ENCODE data around the gene CDK7.
A peak's percentile ranks its signal among the peaks of the same experiment; 100 is the strongest.

The CDK7 gene

GRCh38 chr5:69217548-69218526 is 16.8 kb upstream of the CDK7 start (continued):
- TF ChIP-seq ZNF280C (tag by site-specific recombination; IDR thresholded peaks at IDR 0.05): no peak
- TF ChIP-seq ZNF677 (tag by site-specific recombination; IDR thresholded peaks at IDR 0.05): no peak
- TF ChIP-seq ZNF654 (tag by site-specific recombination; IDR thresholded peaks at IDR 0.05; ENCODE audit: low read depth): no peak
- TF ChIP-seq ZNF529 (tag by site-specific recombination; IDR thresholded peaks at IDR 0.05; ENCODE audit: insufficient replicate concordance): no peak
- peak; percentile 84 for TF ChIP-seq SCRT2 (tag by site-specific recombination; IDR thresholded peaks at IDR 0.05)
- peak; percentile 21; the same call in 1 of the 2 replicates for TF ChIP-seq ZNF660 (tag by site-specific recombination; IDR thresholded peaks at IDR 0.05)
- TF ChIP-seq ZBTB48 (tag by site-specific recombination; IDR thresholded peaks at IDR 0.05): peak; percentile 93
- no peak for TF ChIP-seq ZNF488 (tag by site-specific recombination; IDR thresholded peaks at IDR 0.05)
- TF ChIP-seq ZNF155 (tag by site-specific recombination; IDR thresholded peaks at IDR 0.05): no peak
- no peak for TF ChIP-seq ZSCAN18 (tag by site-specific recombination; IDR thresholded peaks at IDR 0.05)
- no peak for TF ChIP-seq ZNF514 (tag by site-specific recombination; IDR thresholded peaks at IDR 0.05)
- TF ChIP-seq ZNF311 (tag by site-specific recombination; IDR thresholded peaks at IDR 0.05; ENCODE audit: borderline replicate concordance): no peak
- no peak for TF ChIP-seq ZNF148 (tag by site-specific recombination; IDR thresholded peaks at IDR 0.05; ENCODE audit: borderline replicate concordance)
- peak; percentile 70 for TF ChIP-seq ZBTB11 (tag by site-specific recombination; conservative IDR thresholded peaks at IDR 0.05; ENCODE audit: low read depth)
- TF ChIP-seq ZNF398 (tag by site-specific recombination; IDR thresholded peaks at IDR 0.05): peak; percentile 23; the same call in 1 of the 2 replicates
- no peak for TF ChIP-seq ZNF561 (tag by site-specific recombination; IDR thresholded peaks at IDR 0.05; ENCODE audit: borderline replicate concordance)
- no peak for TF ChIP-seq FEZF1 (tag by site-specific recombination; IDR thresholded peaks at IDR 0.05)
- TF ChIP-seq KLF10 (tag by site-specific recombination; IDR thresholded peaks at IDR 0.05): peak; percentile 67; the same call in 1 of the 2 replicates
- no peak for TF ChIP-seq ZNF37A (tag by site-specific recombination; IDR thresholded peaks at IDR 0.05)
- no peak for TF ChIP-seq ZNF707 (tag by site-specific recombination; IDR thresholded peaks at IDR 0.05)
- TF ChIP-seq ZNF362 (tag by site-specific recombination; IDR thresholded peaks at IDR 0.05): peak; percentile 5; the same call in 1 of the 2 replicates
- TF ChIP-seq KLF17 (tag by site-specific recombination; IDR thresholded peaks at IDR 0.05): peak; percentile 86; the same call in 1 of the 2 replicates

Data from HEK293 (cell line).